Lower lobe of right lung (tissue), 2 donors: ENCODE results near the gene IGHMBP2. TPM values are rescaled to one million over a fixed set of nuclear protein-coding genes. Genes with fewer than 3 reads are reported as not detected.

Experiments
- ATAC-seq, 2 donors: fragments of 200-7000 bp; cut with Tn5 transposase; one replicate each; pipeline ENCODE4 v1.9.1; 2020 to 2022; ENCODE audit warnings: mild to moderate bottlenecking in 2 of 2, moderate library complexity in 2 of 2
- DNase-seq: peaks from one replicate; pipeline ENCODE4 v3.0.0-alpha.2; 2020
- H3K27ac ChIP-seq: fragments of 200-600 bp; one replicate; pipeline ENCODE4 v1.8.0; 2022
- H3K27me3 ChIP-seq: fragments of 200-600 bp; one replicate; pipeline ENCODE4 v1.8.0; 2022; ENCODE audit warnings: low read depth
- H3K36me3 ChIP-seq: fragments of 200-600 bp; one replicate; pipeline ENCODE4 v1.8.0; 2022; ENCODE audit warnings: mild to moderate bottlenecking
- H3K4me1 ChIP-seq: fragments of 200-600 bp; one replicate; pipeline ENCODE4 v1.8.0; 2022
- H3K4me3 ChIP-seq: fragments of 200-600 bp; one replicate; pipeline ENCODE4 v1.8.0; 2022; ENCODE audit warnings: mild to moderate bottlenecking
- H3K9me3 ChIP-seq: fragments of 200-600 bp; one replicate; pipeline ENCODE4 v1.8.0; 2022
- CTCF ChIP-seq: fragments of 200-600 bp; IDR thresholded peaks from one replicate; pipeline ENCODE4 v1.8.0; 2022; ENCODE audit warnings: antibody characterized with exemption, mild to moderate bottlenecking
- intact Hi-C: fragments of 100-400 bp; cut with DNase I; formaldehyde crosslinking; loops from one replicate; pipeline ENCODE4 v1.11.0; 2022
- total RNA-seq: library from RNA; stranded (reverse); fragmentation: NEBNext Ultra II Directional; extraction: Animal tissue kit (Norgen Biotek cat#: 25700); gene quantifications from one replicate; pipeline ENCODE4 v1.2.1, GENCODE V29; 2021
- donor health status: DM: no; HTN: yes; CAD: no; lungs with severe emphysema.

IGHMBP2 gene
- total RNA-seq, 1 donor from 2014 or later = 18.8 TPM

GRCh38 chr11:68892576-68892975, 11.1 kb upstream of the IGHMBP2 start:
- no peak for TF ChIP-seq CTCF
- peaks cover 15% of the 10 kb centered on the region for H3K4me1 ChIP-seq
- no peak for DNase-seq
- ATAC-seq = no peak
- no peaks in the 10 kb centered on the region for H3K9me3 ChIP-seq
- H3K27ac ChIP-seq = no peak overlapping the region
- peaks cover 70% of the 10 kb centered on the region for H3K36me3 ChIP-seq
- H3K27me3 ChIP-seq = no peaks in the 10 kb centered on the region
- H3K4me3 ChIP-seq = no peak overlapping the region
- intact Hi-C loops = no loop called here

- no peak for TF ChIP-seq CTCF
- no peak overlapping the region for H3K27ac ChIP-seq
- H3K4me1 ChIP-seq = peaks cover 15% of the 10 kb centered on the region
- H3K9me3 ChIP-seq = no peaks in the 10 kb centered on the region
- DNase-seq (no peak), ATAC-seq (no peak)
- H3K4me3 ChIP-seq = no peak overlapping the region
- H3K27me3 ChIP-seq = no peaks in the 10 kb centered on the region
- intact Hi-C loops = no loop called here
- peaks cover 77% of the 10 kb centered on the region for H3K36me3 ChIP-seq
Observed at GRCh38 chr11:68893282-68893681, 10.4 kb upstream of the IGHMBP2 start.

- peaks cover 87% of the 10 kb centered on the region for H3K36me3 ChIP-seq
- TF ChIP-seq CTCF = no peak
- ATAC-seq = peak in 1 of 2 donors; percentile 17
- no peak overlapping the region for H3K4me3 ChIP-seq
- no peak for DNase-seq
- intact Hi-C loops = no loop called here
- H3K27ac ChIP-seq = no peak overlapping the region
- no peaks in the 10 kb centered on the region for H3K9me3 ChIP-seq
- no peaks in the 10 kb centered on the region for H3K27me3 ChIP-seq
- peaks cover 4% of the 10 kb centered on the region for H3K4me1 ChIP-seq
Observed at GRCh38 chr11:68896171-68896959, 7.3 kb upstream of the IGHMBP2 start.

GRCh38 chr11:68897441-68897840, 6.2 kb upstream of the IGHMBP2 start:
- no peak for DNase-seq
- peaks cover 1% of the 10 kb centered on the region for H3K4me1 ChIP-seq
- TF ChIP-seq CTCF = no peak
- H3K27me3 ChIP-seq = no peaks in the 10 kb centered on the region
- no peak overlapping the region for H3K27ac ChIP-seq
- peaks cover 81% of the 10 kb centered on the region for H3K36me3 ChIP-seq
- ATAC-seq = no peak
- no peaks in the 10 kb centered on the region for H3K9me3 ChIP-seq
- intact Hi-C loops = no loop called here
- no peak overlapping the region for H3K4me3 ChIP-seq

- Histone ChIP-seq H3K9me3 (no peaks in the 10 kb centered on the region), H3K27me3 (no peaks in the 10 kb centered on the region), H3K27ac (no peak overlapping the region), H3K4me3 (no peak overlapping the region), H3K4me1 (peaks cover 24% of the 10 kb centered on the region), H3K36me3 (peaks cover 46% of the 10 kb centered on the region)
- intact Hi-C loops = no loop called here
- DNase-seq (no peak), ATAC-seq (no peak)
- no peak for TF ChIP-seq CTCF
Observed at GRCh38 chr11:68900835-68901381, 2.8 kb upstream of the IGHMBP2 start.
